Sigmoid colon (tissue), 4 donors: ENCODE results near the gene URB2.

ENCODE experiments used
- CTCF ChIP-seq, 4 experiments: fragments of 450-650 bp in 3 of 4; fragments of 200-600 bp in 1 of 4; IDR thresholded peaks; one replicate each; pipeline ENCODE4 v1.5.1; 2016 to 2019; ENCODE audit warnings: antibody characterized with exemption in 4 of 4, mild to moderate bottlenecking in 3 of 4, moderate library complexity in 2 of 4
- EP300 ChIP-seq, 4 donors: sonication (generic); formaldehyde crosslinking; IDR thresholded peaks; one replicate each; pipeline ENCODE4 v1.6.1; 2017; ENCODE audit warnings: antibody characterized with exemption in 4 of 4
- POLR2AphosphoS5 ChIP-seq, 4 donors: sonication (generic); formaldehyde crosslinking; IDR thresholded peaks; one replicate each; pipeline ENCODE4 v1.6.1; 2017; ENCODE audit warnings: antibody characterized with exemption in 4 of 4

GRCh38 chr1:229613938-229614337 lies 12.1 kb upstream of the URB2 start:
- TF ChIP-seq CTCF (IDR thresholded peaks at IDR 0.05) (no peak), EP300 (IDR thresholded peaks at IDR 0.05) (no peak), POLR2AphosphoS5 (IDR thresholded peaks at IDR 0.05) (no peak)
